Kidney (tissue), 14 donors: Measurements from ENCODE around the gene HAX1. TPM values are rescaled to one million over a fixed set of nuclear protein-coding genes. Genes with fewer than 3 reads are reported as not detected.
"Not testable (repeated sequence)": the region's sequence is repeated elsewhere in the genome, so short reads cannot be mapped to it uniquely, and the experiment has no call there.

Experiments used
- DNase-seq, 5 donors: peaks; one replicate each; pipeline ENCODE4 v3.0.0-alpha.2; 2013 to 2020
- FAIRE-seq: peaks from 2 replicates; lab custom pipeline; 2012; peaks lifted over from hg19 to GRCh38; lab: Jason Lieb, UNC
- H3K27ac ChIP-seq, 2 donors: one replicate each; pipeline ENCODE4 v1.7.0; 2013; ENCODE audit warnings: low read depth in 2 of 2, low read length in 2 of 2, inconsistent platforms in 1 of 2
- H3K27me3 ChIP-seq: one replicate; pipeline ENCODE4 v1.7.1; 2013; ENCODE audit warnings: low read length, inconsistent platforms; ENCODE audit not compliant: control insufficient read depth, insufficient read depth
- H3K36me3 ChIP-seq, 3 donors: one replicate each; pipeline versions ENCODE4 v1.7.0 to v1.7.1; 2013; ENCODE audit warnings: low read length in 3 of 3, control low read depth in 1 of 3, inconsistent platforms in 1 of 3; ENCODE audit not compliant: insufficient read depth in 3 of 3, control insufficient read depth in 2 of 3
- H3K4me1 ChIP-seq, 3 donors: one replicate each; pipeline versions ENCODE4 v1.7.0 to v1.7.1; 2013; ENCODE audit warnings: low read length in 3 of 3, inconsistent platforms in 1 of 3, low read depth in 1 of 3; ENCODE audit not compliant: control insufficient read depth in 2 of 3, insufficient read depth in 2 of 3
- H3K4me3 ChIP-seq, 3 donors: one replicate each; pipeline versions ENCODE4 v1.7.0 to v1.8.1; 2013; ENCODE audit warnings: low read length in 3 of 3, control low read depth in 1 of 3, inconsistent platforms in 1 of 3
- H3K9ac ChIP-seq, 3 donors: one replicate each; pipeline versions ENCODE4 v1.7.0 to v1.7.1; 2013; ENCODE audit warnings: low read length in 3 of 3, control low read depth in 1 of 3, inconsistent platforms in 1 of 3
- H3K9me3 ChIP-seq, 3 donors: one replicate each; pipeline versions ENCODE4 v1.7.0 to v1.7.1; 2013; ENCODE audit warnings: low read length in 3 of 3, control low read depth in 1 of 3, inconsistent platforms in 1 of 3; ENCODE audit not compliant: control insufficient read depth in 2 of 3, insufficient read depth in 1 of 3
- intact Hi-C: fragments of 100-400 bp; cut with DNase I; formaldehyde crosslinking; loops from one replicate; pipeline ENCODE4 v1.11.1; 2022
- polyA plus RNA-seq: library from polyadenylated mRNA; stranded (reverse); fragments of 350-450 nt; fragmentation: Illumina TruSeq; extraction: RNeasy Lipid Tissue Mini Kit (QIAGEN cat#74804); gene quantifications from one replicate; pipeline ENCODE4 v1.2.3, GENCODE V29; 2014; ENCODE audit warnings: low read depth, low replicate concordance; ENCODE audit not compliant: insufficient read depth
- total RNA-seq: library from RNA; stranded (reverse); fragmentation: NEBNext Ultra II Directional; extraction: Animal tissue kit (Norgen Biotek cat#: 25700); gene quantifications from one replicate; pipeline ENCODE4 v1.2.1, GENCODE V29; 2021
- TF ChIP-seq, protein P1 (sequence below): IDR thresholded peaks from 3 replicates; pipeline ENCODE4 v1.5.1; 2012; ENCODE audit warnings: mild to moderate bottlenecking, moderate library complexity, borderline replicate concordance; ENCODE audit not compliant: insufficient read depth; ENCODE audit errors: extremely low read depth
- donor health status: control.
- donor health status: control.
- donor health status: control.
- donor health status: control.
- donor health status: control.
- donor health status: DM: yes; HTN: yes; CAD: no.
- donor health status: Normal renal cell carcinoma (clear cell type).

The HAX1 gene
- total and polyA plus RNA-seq, 2 donors from 2014 or later: 74.8 to 153 TPM

DNA sequence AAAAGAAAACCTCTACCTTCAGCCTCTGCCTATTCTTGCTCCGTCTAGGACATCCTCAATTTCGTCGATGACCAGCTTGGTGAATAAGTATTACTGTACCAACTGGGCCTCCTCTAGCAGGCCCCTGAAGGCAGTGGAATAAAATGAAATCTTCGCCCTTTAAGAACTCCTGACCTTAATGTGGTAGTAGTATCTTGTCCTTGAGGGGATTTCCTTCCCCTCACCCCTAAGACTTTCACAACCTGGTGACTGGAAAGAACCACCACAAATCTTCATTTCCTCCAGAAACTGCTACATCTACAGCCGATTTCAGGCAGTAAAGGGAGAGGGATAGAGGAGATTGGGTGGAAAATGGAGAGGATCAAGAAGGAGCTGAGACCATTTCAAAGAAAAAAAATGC is 1.6 kb upstream of the HAX1 start:
- FAIRE-seq: no peak
- DNase-seq: no peak
- H3K9ac ChIP-seq: no peak overlapping the region
- peaks cover 4 to 23% (median 11%) of the 10 kb centered on the region in 3 donors for H3K36me3 ChIP-seq
- no peak overlapping the region for H3K27ac ChIP-seq
- TF ChIP-seq, protein P1, sequence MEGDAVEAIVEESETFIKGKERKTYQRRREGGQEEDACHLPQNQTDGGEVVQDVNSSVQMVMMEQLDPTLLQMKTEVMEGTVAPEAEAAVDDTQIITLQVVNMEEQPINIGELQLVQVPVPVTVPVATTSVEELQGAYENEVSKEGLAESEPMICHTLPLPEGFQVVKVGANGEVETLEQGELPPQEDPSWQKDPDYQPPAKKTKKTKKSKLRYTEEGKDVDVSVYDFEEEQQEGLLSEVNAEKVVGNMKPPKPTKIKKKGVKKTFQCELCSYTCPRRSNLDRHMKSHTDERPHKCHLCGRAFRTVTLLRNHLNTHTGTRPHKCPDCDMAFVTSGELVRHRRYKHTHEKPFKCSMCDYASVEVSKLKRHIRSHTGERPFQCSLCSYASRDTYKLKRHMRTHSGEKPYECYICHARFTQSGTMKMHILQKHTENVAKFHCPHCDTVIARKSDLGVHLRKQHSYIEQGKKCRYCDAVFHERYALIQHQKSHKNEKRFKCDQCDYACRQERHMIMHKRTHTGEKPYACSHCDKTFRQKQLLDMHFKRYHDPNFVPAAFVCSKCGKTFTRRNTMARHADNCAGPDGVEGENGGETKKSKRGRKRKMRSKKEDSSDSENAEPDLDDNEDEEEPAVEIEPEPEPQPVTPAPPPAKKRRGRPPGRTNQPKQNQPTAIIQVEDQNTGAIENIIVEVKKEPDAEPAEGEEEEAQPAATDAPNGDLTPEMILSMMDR: no peak
- no peak overlapping the region for H3K4me3 ChIP-seq
- H3K27me3 ChIP-seq: no peaks in the 10 kb centered on the region
- H3K4me1 ChIP-seq: peaks cover 0 to 4% (median 0%) of the 10 kb centered on the region in 3 donors
- intact Hi-C loops: no loop called here
- no peaks in the 10 kb centered on the region for H3K9me3 ChIP-seq

DNA sequence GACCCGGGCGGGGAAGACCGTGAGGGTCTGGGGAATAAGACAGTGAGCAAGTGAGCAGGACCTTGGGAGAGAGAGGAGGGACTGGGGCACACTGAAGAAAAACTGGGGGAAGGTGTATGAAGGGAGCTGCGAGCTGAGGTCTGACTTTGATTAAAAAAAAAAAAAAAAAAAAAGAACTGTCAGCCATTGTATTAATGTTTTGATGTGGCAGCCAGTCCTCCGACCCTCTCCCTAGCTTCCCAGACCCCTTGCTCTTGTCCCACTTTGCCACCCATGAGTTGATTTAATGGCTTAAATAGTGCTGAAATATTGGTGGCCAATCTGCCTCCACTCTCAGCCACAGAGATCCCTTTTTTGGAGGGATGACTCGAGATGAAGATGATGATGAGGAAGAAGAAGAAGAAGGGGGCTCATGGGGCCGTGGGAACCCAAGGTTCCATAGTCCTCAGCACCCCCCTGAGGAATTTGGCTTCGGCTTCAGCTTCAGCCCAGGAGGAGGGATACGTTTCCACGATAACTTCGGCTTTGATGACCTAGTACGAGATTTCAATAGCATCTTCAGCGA is 652 bp downstream of the HAX1 start:
- Histone ChIP-seq H3K4me1 (peaks cover 0 to 4% (median 0%) of the 10 kb centered on the region in 3 donors), H3K9me3 (no peaks in the 10 kb centered on the region), H3K27me3 (no peaks in the 10 kb centered on the region), H3K27ac (peak overlapping the region; percentile 82 to 87), H3K4me3 (peak overlapping the region; percentile 83 to 99 (median 93)), H3K9ac (peak overlapping the region; percentile 79 to 99 (median 95)), H3K36me3 (peaks cover 2 to 17% (median 14%) of the 10 kb centered on the region in 3 donors)
- DNase-seq (peak in 2 of 5 donors; percentile 34 to 43), FAIRE-seq (no peak)
- intact Hi-C loops: no loop called here
- TF ChIP-seq, protein P1: no peak

DNA sequence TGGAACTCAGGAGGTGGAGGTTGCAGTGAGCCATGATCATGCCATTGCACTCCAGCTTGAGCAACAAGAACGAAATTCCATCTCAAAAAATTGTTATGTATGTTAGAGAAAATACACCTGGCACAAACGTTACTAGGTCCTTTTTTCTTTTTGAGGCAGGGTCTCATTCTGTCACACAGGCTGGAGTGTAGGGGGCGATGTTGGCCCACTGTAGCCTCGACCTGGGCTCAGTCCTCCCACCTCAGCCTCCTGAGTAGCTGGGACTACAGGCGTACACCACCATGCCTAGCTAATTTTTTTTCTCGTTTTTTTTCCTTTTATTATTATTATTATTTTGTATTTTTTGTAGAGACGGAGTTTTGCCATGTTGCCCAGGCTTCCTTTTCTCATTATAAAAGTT is 4.4 kb downstream of the HAX1 start:
- no peak for DNase-seq
- Histone ChIP-seq H3K9ac (no peak overlapping the region), H3K36me3 (peaks cover 0 to 6% (median 3%) of the 10 kb centered on the region in 3 donors), H3K4me3 (no peak overlapping the region), H3K9me3 (no peaks in the 10 kb centered on the region), H3K27me3 (no peaks in the 10 kb centered on the region), H3K4me1 (peaks cover 0 to 4% (median 0%) of the 10 kb centered on the region in 3 donors), H3K27ac (no peak overlapping the region)
- intact Hi-C loops: no loop called here
- no peak for FAIRE-seq
- TF ChIP-seq, protein P1: no peak

DNA sequence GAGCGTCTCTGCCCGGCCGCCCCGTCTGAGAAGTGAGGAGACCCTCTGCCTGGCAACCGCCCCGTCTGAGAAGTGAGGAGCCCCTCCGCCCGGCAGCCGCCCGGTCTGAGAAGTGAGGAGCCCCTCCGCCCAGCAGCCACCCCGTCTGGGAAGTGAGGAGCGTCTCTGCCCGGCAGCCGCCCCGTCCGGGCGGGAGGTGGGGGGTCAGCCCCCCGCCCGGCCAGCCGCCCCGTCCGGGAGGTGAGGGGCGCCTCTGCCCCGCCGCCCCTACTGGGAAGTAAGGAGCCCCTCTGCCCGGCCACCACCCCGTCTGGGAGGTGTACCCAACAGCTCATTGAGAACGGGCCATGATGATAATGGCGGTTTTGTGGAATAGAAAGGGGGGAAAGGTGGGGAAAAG is 15.2 kb downstream of the HAX1 start:
- H3K36me3 ChIP-seq, intact Hi-C loops, DNase-seq, H3K27me3 ChIP-seq, FAIRE-seq, H3K9ac ChIP-seq, H3K4me3 ChIP-seq, H3K27ac ChIP-seq, H3K4me1 ChIP-seq, H3K9me3 ChIP-seq: not testable (repeated sequence)
